Body of pancreas (tissue), 4 donors: ENCODE measurements around the gene COL7A1.

Experiments
- POLR2A ChIP-seq, 3 donors: fragments of 450-650 bp; IDR thresholded peaks; one replicate each; pipeline ENCODE4 v1.6.1; 2016; ENCODE audit warnings: antibody characterized with exemption in 3 of 3, mild to moderate bottlenecking in 2 of 3
- TF ChIP-seq, protein P1 (sequence below), 7 experiments: fragments of 450-650 bp in 4 of 7; fragments of 200-600 bp in 3 of 7; sonication (generic) in 3 of 7; IDR thresholded peaks; one replicate each; pipeline ENCODE4 v1.5.1; 2016 to 2019; ENCODE audit warnings: antibody characterized with exemption in 7 of 7

- TF ChIP-seq POLR2A (IDR thresholded peaks at IDR 0.05): no peak
- TF ChIP-seq, protein P1, sequence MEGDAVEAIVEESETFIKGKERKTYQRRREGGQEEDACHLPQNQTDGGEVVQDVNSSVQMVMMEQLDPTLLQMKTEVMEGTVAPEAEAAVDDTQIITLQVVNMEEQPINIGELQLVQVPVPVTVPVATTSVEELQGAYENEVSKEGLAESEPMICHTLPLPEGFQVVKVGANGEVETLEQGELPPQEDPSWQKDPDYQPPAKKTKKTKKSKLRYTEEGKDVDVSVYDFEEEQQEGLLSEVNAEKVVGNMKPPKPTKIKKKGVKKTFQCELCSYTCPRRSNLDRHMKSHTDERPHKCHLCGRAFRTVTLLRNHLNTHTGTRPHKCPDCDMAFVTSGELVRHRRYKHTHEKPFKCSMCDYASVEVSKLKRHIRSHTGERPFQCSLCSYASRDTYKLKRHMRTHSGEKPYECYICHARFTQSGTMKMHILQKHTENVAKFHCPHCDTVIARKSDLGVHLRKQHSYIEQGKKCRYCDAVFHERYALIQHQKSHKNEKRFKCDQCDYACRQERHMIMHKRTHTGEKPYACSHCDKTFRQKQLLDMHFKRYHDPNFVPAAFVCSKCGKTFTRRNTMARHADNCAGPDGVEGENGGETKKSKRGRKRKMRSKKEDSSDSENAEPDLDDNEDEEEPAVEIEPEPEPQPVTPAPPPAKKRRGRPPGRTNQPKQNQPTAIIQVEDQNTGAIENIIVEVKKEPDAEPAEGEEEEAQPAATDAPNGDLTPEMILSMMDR (IDR thresholded peaks at IDR 0.05): no peak
Measured at GRCh38 chr3:48592519-48593087, 2.5 kb downstream of the COL7A1 start.
